HEK293 (cell line): ENCODE data around the gene PLEKHG4.
A peak's percentile ranks its signal among the peaks of the same experiment; 100 is the strongest.

Source experiments
- EGR2 ChIP-seq: fragments of 450-650 bp; formaldehyde crosslinking; IDR thresholded peaks from 2 replicates; pipeline ENCODE4 v1.5.1; 2016; ENCODE audit warnings: low read depth, missing biosample characterization, missing genetic modification characterization
- KLF10 ChIP-seq: fragments of 450-650 bp; IDR thresholded peaks from 2 replicates; pipeline ENCODE4 v1.5.1; 2018; ENCODE audit warnings: missing biosample characterization, mild to moderate bottlenecking, missing genetic modification characterization
- KLF16 ChIP-seq: fragments of 450-650 bp; formaldehyde crosslinking; IDR thresholded peaks from 2 replicates; pipeline ENCODE4 v1.5.1; 2017; ENCODE audit warnings: missing biosample characterization, missing genetic modification characterization
- KLF9 ChIP-seq: fragments of 450-650 bp; formaldehyde crosslinking; IDR thresholded peaks from 2 replicates; pipeline ENCODE4 v1.5.1; 2016; ENCODE audit warnings: missing biosample characterization, missing genetic modification characterization, low read depth
- MZF1 ChIP-seq: fragments of 450-650 bp; formaldehyde crosslinking; IDR thresholded peaks from 2 replicates; pipeline ENCODE4 v1.5.1; 2017; ENCODE audit warnings: missing biosample characterization, missing genetic modification characterization, borderline replicate concordance
- SALL2 ChIP-seq: fragments of 450-650 bp; formaldehyde crosslinking; IDR thresholded peaks from 2 replicates; pipeline ENCODE4 v1.5.0; 2017; ENCODE audit warnings: missing biosample characterization, mild to moderate bottlenecking, missing genetic modification characterization, borderline replicate concordance
- SCRT2 ChIP-seq: fragments of 450-650 bp; formaldehyde crosslinking; IDR thresholded peaks from 2 replicates; pipeline ENCODE4 v1.5.1; 2016; ENCODE audit warnings: missing biosample characterization, missing genetic modification characterization
- SP2 ChIP-seq: fragments of 450-650 bp; formaldehyde crosslinking; IDR thresholded peaks from 2 replicates; pipeline ENCODE4 v1.5.1; 2016; ENCODE audit warnings: missing biosample characterization, missing genetic modification characterization
- SP7 ChIP-seq: fragments of 450-650 bp; formaldehyde crosslinking; IDR thresholded peaks from 2 replicates; pipeline ENCODE4 v1.5.1; 2016; ENCODE audit warnings: missing biosample characterization, missing genetic modification characterization
- YY1 ChIP-seq: fragments of 450-650 bp; formaldehyde crosslinking; IDR thresholded peaks from 2 replicates; pipeline ENCODE4 v1.5.1; 2018; ENCODE audit warnings: missing biosample characterization, missing genetic modification characterization
- ZBTB1 ChIP-seq: fragments of 450-650 bp; formaldehyde crosslinking; IDR thresholded peaks from 2 replicates; pipeline ENCODE4 v1.5.1; 2016; ENCODE audit warnings: missing biosample characterization, missing genetic modification characterization
- ZBTB17 ChIP-seq: fragments of 450-650 bp; formaldehyde crosslinking; IDR thresholded peaks from 2 replicates; pipeline ENCODE4 v1.5.1; 2016; ENCODE audit warnings: missing biosample characterization, missing genetic modification characterization
- ZBTB20 ChIP-seq: fragments of 450-650 bp; formaldehyde crosslinking; IDR thresholded peaks from 2 replicates; pipeline ENCODE4 v1.5.1; 2016; ENCODE audit warnings: missing biosample characterization, missing genetic modification characterization
- ZBTB21 ChIP-seq: fragments of 450-650 bp; formaldehyde crosslinking; IDR thresholded peaks from 2 replicates; pipeline ENCODE4 v1.5.1; 2017; ENCODE audit warnings: missing biosample characterization, missing genetic modification characterization
- ZIC2 ChIP-seq: fragments of 450-650 bp; formaldehyde crosslinking; IDR thresholded peaks from 2 replicates; pipeline ENCODE4 v1.5.1; 2016; ENCODE audit warnings: missing biosample characterization, missing genetic modification characterization
- ZNF10 ChIP-seq: fragments of 450-650 bp; formaldehyde crosslinking; IDR thresholded peaks from 2 replicates; pipeline ENCODE4 v1.5.1; 2017; ENCODE audit warnings: missing biosample characterization, missing genetic modification characterization
- ZNF121 ChIP-seq: fragments of 450-650 bp; formaldehyde crosslinking; IDR thresholded peaks from 2 replicates; pipeline ENCODE4 v1.5.1; 2016; ENCODE audit warnings: missing biosample characterization, missing genetic modification characterization
- ZNF138 ChIP-seq: fragments of 450-650 bp; formaldehyde crosslinking; IDR thresholded peaks from 2 replicates; pipeline ENCODE4 v1.5.1; 2016; ENCODE audit warnings: missing biosample characterization, missing genetic modification characterization, borderline replicate concordance
- ZNF2 ChIP-seq: fragments of 450-650 bp; formaldehyde crosslinking; IDR thresholded peaks from 2 replicates; pipeline ENCODE4 v1.5.1; 2016; ENCODE audit warnings: missing biosample characterization, missing genetic modification characterization
- ZNF341 ChIP-seq: fragments of 450-650 bp; formaldehyde crosslinking; IDR thresholded peaks from 2 replicates; pipeline ENCODE4; 2016; ENCODE audit warnings: low read depth, missing biosample characterization, missing genetic modification characterization
- ZNF366 ChIP-seq: fragments of 450-650 bp; formaldehyde crosslinking; conservative IDR thresholded peaks from 2 replicates; pipeline ENCODE4 v1.5.1; 2016; ENCODE audit warnings: missing biosample characterization, missing genetic modification characterization
- ZNF555 ChIP-seq: fragments of 450-650 bp; formaldehyde crosslinking; conservative IDR thresholded peaks from 2 replicates; pipeline ENCODE4 v1.5.1; 2017; ENCODE audit warnings: missing biosample characterization, mild to moderate bottlenecking, missing genetic modification characterization, inconsistent platforms
- ZNF558 ChIP-seq: fragments of 450-650 bp; formaldehyde crosslinking; IDR thresholded peaks from 2 replicates; pipeline ENCODE4 v1.5.1; 2016; ENCODE audit warnings: missing biosample characterization, missing genetic modification characterization
- ZNF561 ChIP-seq: fragments of 450-650 bp; IDR thresholded peaks from 2 replicates; pipeline ENCODE4 v1.5.1; 2018; ENCODE audit warnings: missing biosample characterization, missing genetic modification characterization, borderline replicate concordance
- ZNF580 ChIP-seq: fragments of 450-650 bp; formaldehyde crosslinking; IDR thresholded peaks from 2 replicates; pipeline ENCODE4 v1.5.1; 2016; ENCODE audit warnings: missing biosample characterization, missing genetic modification characterization
- ZNF600 ChIP-seq: fragments of 450-650 bp; formaldehyde crosslinking; IDR thresholded peaks from 2 replicates; pipeline ENCODE4 v1.5.1; 2016; ENCODE audit warnings: missing biosample characterization, missing genetic modification characterization
- ZNF626 ChIP-seq: fragments of 450-650 bp; sonication (Bioruptor Pico); formaldehyde crosslinking; IDR thresholded peaks from 2 replicates; pipeline ENCODE4 v1.5.1; 2018; ENCODE audit warnings: missing biosample characterization, missing genetic modification characterization, inconsistent platforms
- ZNF629 ChIP-seq: fragments of 450-650 bp; formaldehyde crosslinking; IDR thresholded peaks from 2 replicates; pipeline ENCODE4 v1.5.1; 2017; ENCODE audit warnings: missing biosample characterization, missing genetic modification characterization
- ZNF658 ChIP-seq: fragments of 450-650 bp; formaldehyde crosslinking; IDR thresholded peaks from 2 replicates; pipeline ENCODE4; 2016; ENCODE audit warnings: missing biosample characterization, missing genetic modification characterization
- ZNF701 ChIP-seq: fragments of 450-650 bp; formaldehyde crosslinking; IDR thresholded peaks from 2 replicates; pipeline ENCODE4 v1.5.1; 2016; ENCODE audit warnings: missing biosample characterization, missing genetic modification characterization
- ZNF777 ChIP-seq: fragments of 450-650 bp; formaldehyde crosslinking; IDR thresholded peaks from 2 replicates; pipeline ENCODE4 v1.5.1; 2017; ENCODE audit warnings: missing biosample characterization, missing genetic modification characterization, borderline replicate concordance
- ZNF830 ChIP-seq: fragments of 450-650 bp; IDR thresholded peaks from 2 replicates; pipeline ENCODE4 v1.5.0; 2018; ENCODE audit warnings: missing biosample characterization, missing genetic modification characterization, low read depth, mild to moderate bottlenecking, moderate library complexity
- ZNF837 ChIP-seq: fragments of 450-650 bp; formaldehyde crosslinking; IDR thresholded peaks from 2 replicates; pipeline ENCODE4 v1.5.1; 2016; ENCODE audit warnings: missing biosample characterization, missing genetic modification characterization
- ZNF843 ChIP-seq: fragments of 450-650 bp; formaldehyde crosslinking; IDR thresholded peaks from 2 replicates; pipeline ENCODE4 v1.5.1; 2016; ENCODE audit warnings: missing biosample characterization, missing genetic modification characterization
- ZXDB ChIP-seq: fragments of 450-650 bp; formaldehyde crosslinking; IDR thresholded peaks from 2 replicates; pipeline ENCODE4 v1.5.1; 2016; ENCODE audit warnings: missing biosample characterization, missing genetic modification characterization
- TF ChIP-seq, protein P1 (sequence below): fragments of 450-650 bp; formaldehyde crosslinking; IDR thresholded peaks from 2 replicates; pipeline ENCODE4 v1.5.1; 2016; ENCODE audit warnings: missing biosample characterization, missing genetic modification characterization
- TF ChIP-seq, protein P2 (sequence below): sonication (generic); formaldehyde crosslinking; IDR thresholded peaks from 2 replicates; pipeline ENCODE4 v1.8.1; 2022; ENCODE audit warnings: mild to moderate bottlenecking, moderate library complexity, missing genetic modification reagents
- TF ChIP-seq, protein P3 (sequence below): fragments of 450-650 bp; formaldehyde crosslinking; IDR thresholded peaks from 2 replicates; pipeline ENCODE4 v1.5.1; 2016; ENCODE audit warnings: missing biosample characterization, missing genetic modification characterization

PLEKHG4 gene

GRCh38 chr16:67247192-67248072 is 31.9 kb upstream of the PLEKHG4 start, which contains the start of gene FHOD1 (continued):
- TF ChIP-seq KLF9 (peak; percentile 81), ZNF138 (tag by site-specific recombination) (no peak), ZNF777 (no peak), KLF10 (tag by site-specific recombination) (peak; percentile 97), ZIC2 (tag by site-specific recombination) (peak; percentile 59), ZNF600 (tag by site-specific recombination) (peak; percentile 67), ZNF658 (tag by site-specific recombination) (no peak), ZNF701 (tag by site-specific recombination) (no peak), ZNF837 (tag by site-specific recombination) (no peak), ZNF2 (tag by site-specific recombination) (peak; percentile 61), KLF16 (tag by site-specific recombination) (no peak; the same call in 1 of the 2 replicates), ZNF121 (no peak), ZBTB21 (tag by site-specific recombination) (no peak), ZNF10 (tag by site-specific recombination) (0 out of 2 replicates have a peak, but pooled peaks have one; percentile 7), ZNF626 (tag by site-specific recombination) (no peak), ZBTB1 (tag by site-specific recombination) (no peak), SALL2 (tag by site-specific recombination) (no peak), SCRT2 (peak; percentile 44; the same call in 1 of the 2 replicates), MZF1 (peak; percentile 19; the same call in 1 of the 2 replicates), ZNF555 (tag by site-specific recombination) (no peak), SP7 (tag by site-specific recombination) (0 out of 2 replicates have a peak, but pooled peaks have one; percentile 30), EGR2 (tag by site-specific recombination) (no peak), ZNF341 (no peak), SP2 (tag by site-specific recombination) (peak; percentile 95), ZNF580 (tag by site-specific recombination) (no peak), ZXDB (tag by site-specific recombination) (peak; percentile 68), ZNF561 (tag by site-specific recombination) (peak; percentile 30; the same call in 1 of the 2 replicates), YY1 (tag by site-specific recombination) (no peak), ZNF843 (tag by site-specific recombination) (peak; percentile 59; the same call in 1 of the 2 replicates), ZNF629 (no peak), ZNF366 (tag by site-specific recombination) (no peak), ZNF558 (no peak), ZNF830 (tag by site-specific recombination) (no peak), ZBTB17 (peak; percentile 58; the same call in 1 of the 2 replicates), ZBTB20 (peak; percentile 64)
- TF ChIP-seq, protein P1, sequence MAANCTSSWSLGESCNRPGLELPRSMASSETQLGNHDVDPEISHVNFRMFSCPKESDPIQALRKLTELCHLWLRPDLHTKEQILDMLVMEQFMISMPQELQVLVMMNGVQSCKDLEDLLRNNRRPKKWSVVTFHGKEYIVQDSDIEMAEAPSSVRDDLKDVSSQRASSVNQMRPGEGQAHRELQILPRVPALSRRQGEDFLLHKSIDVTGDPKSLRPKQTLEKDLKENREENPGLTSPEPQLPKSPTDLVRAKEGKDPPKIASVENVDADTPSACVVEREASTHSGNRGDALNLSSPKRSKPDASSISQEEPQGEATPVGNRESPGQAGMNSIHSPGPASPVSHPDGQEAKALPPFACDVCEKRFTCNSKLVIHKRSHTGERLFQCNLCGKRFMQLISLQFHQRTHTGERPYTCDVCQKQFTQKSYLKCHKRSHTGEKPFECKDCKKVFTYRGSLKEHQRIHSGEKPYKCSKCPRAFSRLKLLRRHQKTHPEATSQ (tag by site-specific recombination): 0 out of 2 replicates have a peak, but pooled peaks have one; percentile 20
- TF ChIP-seq, protein P2, sequence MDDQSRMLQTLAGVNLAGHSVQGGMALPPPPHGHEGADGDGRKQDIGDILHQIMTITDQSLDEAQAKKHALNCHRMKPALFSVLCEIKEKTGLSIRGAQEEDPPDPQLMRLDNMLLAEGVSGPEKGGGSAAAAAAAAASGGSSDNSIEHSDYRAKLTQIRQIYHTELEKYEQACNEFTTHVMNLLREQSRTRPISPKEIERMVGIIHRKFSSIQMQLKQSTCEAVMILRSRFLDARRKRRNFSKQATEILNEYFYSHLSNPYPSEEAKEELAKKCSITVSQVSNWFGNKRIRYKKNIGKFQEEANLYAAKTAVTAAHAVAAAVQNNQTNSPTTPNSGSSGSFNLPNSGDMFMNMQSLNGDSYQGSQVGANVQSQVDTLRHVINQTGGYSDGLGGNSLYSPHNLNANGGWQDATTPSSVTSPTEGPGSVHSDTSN (CRISPR knock-in tag): peak; percentile 66; the same call in 1 of the 2 replicates
- TF ChIP-seq, protein P3, sequence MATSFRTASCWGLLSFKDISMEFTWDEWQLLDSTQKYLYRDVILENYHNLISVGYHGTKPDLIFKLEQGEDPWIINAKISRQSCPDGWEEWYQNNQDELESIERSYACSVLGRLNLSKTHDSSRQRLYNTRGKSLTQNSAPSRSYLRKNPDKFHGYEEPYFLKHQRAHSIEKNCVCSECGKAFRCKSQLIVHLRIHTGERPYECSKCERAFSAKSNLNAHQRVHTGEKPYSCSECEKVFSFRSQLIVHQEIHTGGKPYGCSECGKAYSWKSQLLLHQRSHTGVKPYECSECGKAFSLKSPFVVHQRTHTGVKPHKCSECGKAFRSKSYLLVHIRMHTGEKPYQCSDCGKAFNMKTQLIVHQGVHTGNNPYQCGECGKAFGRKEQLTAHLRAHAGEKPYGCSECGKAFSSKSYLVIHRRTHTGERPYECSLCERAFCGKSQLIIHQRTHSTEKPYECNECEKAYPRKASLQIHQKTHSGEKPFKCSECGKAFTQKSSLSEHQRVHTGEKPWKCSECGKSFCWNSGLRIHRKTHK (tag by site-specific recombination): no peak
